Mesenchymal stem cell (in vitro differentiated cells and primary cell): Measurements from ENCODE around the gene XPR1.

ENCODE experiments used
- DNase-seq: peaks from one replicate; pipeline ENCODE4 v3.0.0-alpha.2; 2013
- H2AFZ ChIP-seq: one replicate; pipeline ENCODE4 v1.6.1; 2013; ENCODE audit warnings: low read depth, mild to moderate bottlenecking, control low read depth, inconsistent platforms, low read length, moderate library complexity
- H2AK5ac ChIP-seq: 2 replicates; pipeline ENCODE4 v1.6.1; 2013; ENCODE audit warnings: low read length, moderate library complexity, mild to moderate bottlenecking, inconsistent platforms; ENCODE audit not compliant: severe bottlenecking
- H2BK120ac ChIP-seq: one replicate; pipeline ENCODE4 v1.6.1; 2013; ENCODE audit warnings: low read depth, mild to moderate bottlenecking, inconsistent platforms, low read length, moderate library complexity
- H2BK12ac ChIP-seq, 2 experiments: one replicate each; pipeline ENCODE4 v1.6.1; 2013; ENCODE audit warnings: inconsistent platforms in 2 of 2, low read length in 2 of 2, mild to moderate bottlenecking in 2 of 2, moderate library complexity in 2 of 2, control low read depth in 1 of 2
- H2BK15ac ChIP-seq: one replicate; pipeline ENCODE4 v1.6.1; 2013; ENCODE audit warnings: mild to moderate bottlenecking, low read depth, inconsistent platforms; ENCODE audit not compliant: poor library complexity, severe bottlenecking
- H2BK5ac ChIP-seq: 2 replicates; pipeline ENCODE4 v1.6.1; 2013; ENCODE audit warnings: low read depth, mild to moderate bottlenecking, low read length, control low read depth, inconsistent platforms; ENCODE audit not compliant: poor library complexity, severe bottlenecking
- H3K14ac ChIP-seq, 2 experiments: one replicate each; pipeline ENCODE4 v1.6.1; 2013; ENCODE audit warnings: inconsistent platforms in 2 of 2, low read length in 2 of 2, control low read depth in 1 of 2, mild to moderate bottlenecking in 1 of 2, moderate library complexity in 1 of 2
- H3K18ac ChIP-seq, 2 experiments: one replicate each; pipeline ENCODE4 v1.6.1; 2013; ENCODE audit warnings: inconsistent platforms in 2 of 2, low read length in 2 of 2, control low read depth in 1 of 2, low read depth in 1 of 2, mild to moderate bottlenecking in 1 of 2
- H3K23ac ChIP-seq, 2 experiments: one replicate each; pipeline ENCODE4 v1.6.1; 2013; ENCODE audit warnings: inconsistent platforms in 2 of 2, low read length in 2 of 2, mild to moderate bottlenecking in 2 of 2, moderate library complexity in 2 of 2, control low read depth in 1 of 2
- H3K27ac ChIP-seq: 2 replicates; pipeline ENCODE4 v1.5.1; 2013; ENCODE audit warnings: mild to moderate bottlenecking, moderate library complexity, low read length, control low read depth, inconsistent platforms; ENCODE audit not compliant: poor library complexity, severe bottlenecking
- H3K27me3 ChIP-seq, 2 experiments: 2 replicates each; pipeline versions ENCODE4 v1.6.1 to v1.7.0; 2013; ENCODE audit warnings: low read length in 2 of 2, mild to moderate bottlenecking in 2 of 2, moderate library complexity in 2 of 2, control low read depth in 1 of 2, inconsistent platforms in 1 of 2; ENCODE audit not compliant: control insufficient read depth in 1 of 2, insufficient read depth in 1 of 2
- H3K36me3 ChIP-seq, 2 experiments: 2 replicates each; pipeline versions ENCODE4 v1.6.1 to v1.7.0; 2013; ENCODE audit warnings: low read length in 2 of 2, control low read depth in 1 of 2, inconsistent platforms in 1 of 2, low read depth in 1 of 2, mild to moderate bottlenecking in 1 of 2; ENCODE audit not compliant: insufficient read depth in 2 of 2, control insufficient read depth in 1 of 2
- H3K4ac ChIP-seq, 2 experiments: one replicate each; pipeline ENCODE4 v1.6.1; 2013; ENCODE audit warnings: inconsistent platforms in 2 of 2, low read length in 2 of 2, mild to moderate bottlenecking in 2 of 2, moderate library complexity in 2 of 2, control low read depth in 1 of 2, low read depth in 1 of 2
- H3K4me1 ChIP-seq: 2 replicates; pipeline ENCODE4 v1.6.1; 2013; ENCODE audit warnings: low read depth, low read length, control low read depth; ENCODE audit not compliant: control insufficient read depth, insufficient read depth
- H3K4me2 ChIP-seq: 2 replicates; pipeline ENCODE4 v1.6.1; 2013; ENCODE audit warnings: low read length, mild to moderate bottlenecking, inconsistent platforms; ENCODE audit not compliant: poor library complexity, severe bottlenecking
- H3K4me3 ChIP-seq, 2 experiments: 2 replicates each; pipeline versions ENCODE4 v1.5.1 to v1.7.0; 2013; ENCODE audit warnings: low read length in 2 of 2, mild to moderate bottlenecking in 2 of 2, control low read depth in 1 of 2, low read depth in 1 of 2; ENCODE audit not compliant: insufficient read depth in 1 of 2
- H3K79me1 ChIP-seq: replicated peaks from 2 replicates; pipeline ENCODE4 v1.6.1; 2013; ENCODE audit warnings: mild to moderate bottlenecking, control low read depth, low read length, inconsistent platforms; ENCODE audit not compliant: poor library complexity, severe bottlenecking
- H3K9ac ChIP-seq: 2 replicates; pipeline ENCODE4 v1.7.0; 2013; ENCODE audit warnings: mild to moderate bottlenecking, low read length, moderate library complexity
- H3K9me3 ChIP-seq: 2 replicates; pipeline ENCODE4 v1.7.0; 2013; ENCODE audit warnings: mild to moderate bottlenecking, low read length; ENCODE audit not compliant: control insufficient read depth
- H4K8ac ChIP-seq: one replicate; pipeline ENCODE4 v1.6.1; 2013; ENCODE audit warnings: inconsistent platforms, mild to moderate bottlenecking, low read length, moderate library complexity
- H4K91ac ChIP-seq: one replicate; pipeline ENCODE4 v1.6.1; 2013; ENCODE audit warnings: mild to moderate bottlenecking, low read length, inconsistent platforms
- WGBS: methylation state at CpG from one replicate; pipeline ENCODE4 v1.1.7; 2013; ENCODE audit warnings: mixed read lengths; 5-methylcytosine and 5-hydroxymethylcytosine counted together

Gene XPR1

DNA sequence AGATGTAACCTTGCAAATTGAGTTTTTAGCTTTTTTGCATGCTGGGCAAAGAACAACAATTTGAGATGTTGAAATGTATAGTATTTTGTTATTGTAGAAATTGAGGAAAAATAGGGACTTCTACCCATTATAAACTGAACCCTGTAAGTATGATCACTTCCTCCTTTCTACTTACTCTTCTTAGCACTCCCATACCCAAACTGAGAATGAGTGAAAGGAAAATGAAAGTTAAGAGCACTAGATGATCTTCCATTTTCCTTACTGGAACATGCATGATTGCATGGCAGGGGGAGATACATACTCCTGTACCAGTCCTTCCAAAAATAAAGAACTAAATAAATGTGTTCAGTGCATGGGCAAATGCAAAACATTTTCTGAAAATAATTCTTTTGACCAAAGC is 173.5 kb downstream of the XPR1 start:
- Histone ChIP-seq H3K79me1 (peaks cover 3% of the 10 kb centered on the region), H3K14ac (no peak overlapping the region), H3K4me2 (no peak overlapping the region), H2BK12ac (no peak overlapping the region), H3K23ac (no peak overlapping the region), H2BK120ac (no peak overlapping the region), H3K36me3 (peaks cover 0 to 22% of the 10 kb centered on the region in 2 experiments), H3K4me3 (no peak overlapping the region), H3K27ac (no peak overlapping the region), H3K18ac (no peak overlapping the region), H4K8ac (no peak overlapping the region), H3K4ac (no peak overlapping the region), H3K9me3 (no peaks in the 10 kb centered on the region), H2BK5ac (no peak overlapping the region), H4K91ac (no peak overlapping the region), H2AFZ (no peak overlapping the region), H3K4me1 (no peaks in the 10 kb centered on the region), H2BK15ac (no peak overlapping the region), H2AK5ac (no peak overlapping the region), H3K27me3 (no peaks in the 10 kb centered on the region), H3K9ac (no peak overlapping the region)
- DNase-seq = no peak

DNA sequence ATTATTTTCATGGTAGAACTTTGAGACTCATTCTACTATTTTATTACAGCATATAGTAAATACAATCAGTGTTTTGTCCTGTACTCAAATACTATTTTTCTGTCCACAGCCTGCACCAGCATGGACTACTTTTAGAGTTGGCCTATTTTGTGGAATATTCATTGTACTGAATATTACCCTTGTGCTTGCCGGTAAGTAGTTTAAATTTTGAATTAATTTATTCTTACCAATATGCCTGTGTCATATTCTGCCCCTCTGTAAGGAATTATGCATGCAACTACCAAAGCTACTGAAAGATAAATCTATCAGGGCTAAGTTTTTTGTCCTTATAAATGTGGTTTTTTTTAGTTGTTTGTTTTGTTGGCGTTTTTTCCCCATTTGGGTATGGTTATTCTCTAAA is 179.5 kb downstream of the XPR1 start:
- no peak overlapping the region for H3K4ac ChIP-seq
- H3K36me3 ChIP-seq = peaks cover 0 to 32% of the 10 kb centered on the region in 2 experiments
- no peak for DNase-seq
- H3K23ac ChIP-seq = no peak overlapping the region
- H3K4me1 ChIP-seq = no peaks in the 10 kb centered on the region
- no peak overlapping the region for H2AFZ ChIP-seq
- WGBS = no CpG with 5 or more reads among the region's 2 CpGs
- H3K14ac ChIP-seq = no peak overlapping the region
- no peak overlapping the region for H2BK12ac ChIP-seq
- H3K9ac ChIP-seq = no peak overlapping the region
- no peak overlapping the region for H3K27ac ChIP-seq
- no peak overlapping the region for H2BK5ac ChIP-seq
- peaks cover 2% of the 10 kb centered on the region for H3K79me1 ChIP-seq
- no peak overlapping the region for H3K4me3 ChIP-seq
- no peak overlapping the region for H3K18ac ChIP-seq
- no peaks in the 10 kb centered on the region for H3K9me3 ChIP-seq
- no peaks in the 10 kb centered on the region for H3K27me3 ChIP-seq
- H2BK15ac ChIP-seq = no peak overlapping the region
- no peak overlapping the region for H3K4me2 ChIP-seq
- no peak overlapping the region for H4K8ac ChIP-seq
- no peak overlapping the region for H2BK120ac ChIP-seq
- no peak overlapping the region for H2AK5ac ChIP-seq
- H4K91ac ChIP-seq = no peak overlapping the region

DNA sequence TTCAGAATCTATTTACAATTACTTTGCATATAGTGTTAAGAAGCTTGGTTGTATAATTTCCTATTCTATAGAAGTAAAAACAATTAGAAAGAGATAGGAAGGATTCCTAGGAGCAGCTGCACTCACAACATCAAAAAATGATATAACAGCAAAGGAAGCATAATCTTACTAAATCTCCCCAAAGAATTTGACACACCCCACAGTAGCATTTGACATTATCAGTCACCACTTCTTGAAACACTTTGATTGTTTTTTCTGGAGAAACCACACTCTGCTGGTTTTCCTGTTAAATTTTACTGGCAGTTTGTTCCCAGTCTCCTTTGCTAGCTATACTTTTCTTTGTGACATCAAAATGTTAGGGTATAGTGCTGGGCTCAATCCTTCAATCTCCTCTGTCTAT is 180.1 kb downstream of the XPR1 start:
- Histone ChIP-seq H3K27ac (no peak overlapping the region), H3K9me3 (no peaks in the 10 kb centered on the region), H3K14ac (no peak overlapping the region), H2AK5ac (no peak overlapping the region), H3K18ac (no peak overlapping the region), H3K9ac (no peak overlapping the region), H3K79me1 (peaks cover 2% of the 10 kb centered on the region), H3K23ac (no peak overlapping the region), H3K4ac (no peak overlapping the region), H2BK120ac (no peak overlapping the region), H4K91ac (no peak overlapping the region), H3K4me1 (no peaks in the 10 kb centered on the region), H4K8ac (no peak overlapping the region), H2BK5ac (no peak overlapping the region), H2BK12ac (no peak overlapping the region), H3K4me3 (no peak overlapping the region), H3K4me2 (no peak overlapping the region), H3K36me3 (peaks cover 0 to 26% of the 10 kb centered on the region in 2 experiments), H2AFZ (no peak overlapping the region), H3K27me3 (no peaks in the 10 kb centered on the region), H2BK15ac (no peak overlapping the region)
- no peak for DNase-seq

DNA sequence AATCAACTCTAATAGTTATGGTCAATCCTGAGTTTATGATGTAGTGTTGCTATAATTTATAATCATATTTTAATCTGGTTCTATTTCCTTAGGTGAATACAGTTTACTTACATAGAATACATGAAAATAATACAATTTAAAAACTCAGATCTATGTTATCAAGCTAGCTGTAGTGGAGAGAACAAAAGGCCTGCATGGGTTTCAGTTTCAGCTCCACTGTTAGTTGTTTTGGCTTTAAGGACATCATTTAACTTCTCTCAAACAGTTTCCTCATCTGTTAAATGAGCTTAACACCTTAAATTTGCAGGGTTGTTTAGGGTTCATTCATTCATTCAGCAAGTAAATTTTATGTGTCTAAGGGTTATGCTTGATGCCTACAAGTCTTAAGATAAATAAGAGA is 182.4 kb downstream of the XPR1 start:
- Histone ChIP-seq H2BK12ac (no peak overlapping the region), H3K36me3 (peaks cover 0 to 16% of the 10 kb centered on the region in 2 experiments), H3K79me1 (peaks cover 2% of the 10 kb centered on the region), H3K4me2 (no peak overlapping the region), H3K4me3 (no peak overlapping the region), H3K27me3 (no peaks in the 10 kb centered on the region), H2AK5ac (no peak overlapping the region), H4K91ac (no peak overlapping the region), H2AFZ (no peak overlapping the region), H2BK5ac (no peak overlapping the region), H3K9ac (no peak overlapping the region), H3K23ac (no peak overlapping the region), H3K14ac (no peak overlapping the region), H3K9me3 (no peaks in the 10 kb centered on the region), H3K18ac (no peak overlapping the region), H3K27ac (no peak overlapping the region), H4K8ac (no peak overlapping the region), H2BK15ac (no peak overlapping the region), H2BK120ac (no peak overlapping the region), H3K4me1 (no peaks in the 10 kb centered on the region), H3K4ac (no peak overlapping the region)
- DNase-seq = no peak
